Keratinocyte (primary cell): ENCODE data around the gene TIPARP. TPM values are rescaled to one million over a fixed set of nuclear protein-coding genes. Genes with fewer than 3 reads are reported as not detected.

Experiments
- DNase-seq: peaks from one replicate; pipeline ENCODE4 v3.0.0-alpha.2; 2011; ENCODE audit warnings: low read depth, missing footprints, low spot score
- FAIRE-seq: peaks from 2 replicates; lab custom pipeline; 2011; peaks lifted over from hg19 to GRCh38; lab: Jason Lieb, UNC
- H2AFZ ChIP-seq: 2 replicates; pipeline ENCODE4 v1.6.0; 2012; ENCODE audit warnings: low read length, control low read depth, inconsistent platforms; ENCODE audit not compliant: control insufficient read depth
- H3K27ac ChIP-seq: 2 replicates; pipeline ENCODE4 v1.5.1; 2011; ENCODE audit warnings: low read length; ENCODE audit not compliant: control insufficient read depth, insufficient read depth
- H3K27me3 ChIP-seq: 3 replicates; pipeline ENCODE4 v1.6.0; 2011; ENCODE audit warnings: low read length; ENCODE audit not compliant: control insufficient read depth, insufficient read depth; ENCODE audit errors: extremely low read depth
- H3K36me3 ChIP-seq, 2 experiments: 2 replicates in 1 of 2; 3 replicates in 1 of 2; pipeline ENCODE4 v1.5.1; 2011; ENCODE audit warnings: low read length in 2 of 2, mild to moderate bottlenecking in 1 of 2; ENCODE audit not compliant: control insufficient read depth in 2 of 2, insufficient read depth in 2 of 2; ENCODE audit errors: extremely low read depth in 1 of 2
- H3K4me1 ChIP-seq: 3 replicates; pipeline ENCODE4 v1.5.1; 2011; ENCODE audit warnings: low read length; ENCODE audit not compliant: control insufficient read depth, insufficient read depth; ENCODE audit errors: extremely low read depth
- H3K4me2 ChIP-seq: 3 replicates; pipeline ENCODE4 v1.6.0; 2011; ENCODE audit warnings: low read depth, low read length; ENCODE audit not compliant: control insufficient read depth, insufficient read depth; ENCODE audit errors: extremely low read depth
- H3K4me3 ChIP-seq, 3 experiments: fragments of 200-600 bp in 1 of 3; sonication (generic) in 1 of 3; 2 replicates in 2 of 3; 3 replicates in 1 of 3; pipeline ENCODE4 v1.5.1; 2011 to 2016; ENCODE audit warnings: low read length in 3 of 3, mild to moderate bottlenecking in 3 of 3, control low read depth in 2 of 3, inconsistent platforms in 1 of 3, low read depth in 1 of 3, mixed read lengths in 1 of 3, mixed run types in 1 of 3, moderate library complexity in 1 of 3; ENCODE audit not compliant: control insufficient read depth in 2 of 3, insufficient read depth in 2 of 3; ENCODE audit errors: extremely low read depth in 1 of 3
- H3K79me2 ChIP-seq: 2 replicates; pipeline ENCODE4 v1.6.0; 2012; ENCODE audit warnings: low read length; ENCODE audit not compliant: control insufficient read depth, insufficient read depth
- H3K9ac ChIP-seq: 3 replicates; pipeline ENCODE4 v1.6.0; 2011; ENCODE audit warnings: low read length; ENCODE audit not compliant: control insufficient read depth, insufficient read depth; ENCODE audit errors: extremely low read depth
- H3K9me1 ChIP-seq: 3 replicates; pipeline ENCODE4 v1.6.0; 2011; ENCODE audit warnings: low read length; ENCODE audit not compliant: control insufficient read depth, insufficient read depth; ENCODE audit errors: extremely low read depth
- H3K9me3 ChIP-seq: 2 replicates; pipeline ENCODE4 v1.5.1; 2012; ENCODE audit warnings: low read depth, low read length; ENCODE audit not compliant: control insufficient read depth
- H4K20me1 ChIP-seq: 3 replicates; pipeline ENCODE4 v1.6.0; 2011; ENCODE audit warnings: low read length; ENCODE audit not compliant: control insufficient read depth, insufficient read depth; ENCODE audit errors: extremely low read depth
- EZH2 ChIP-seq: IDR thresholded peaks from one replicate; pipeline ENCODE4 v1.6.1; 2012; ENCODE audit warnings: inconsistent platforms, mild to moderate bottlenecking, low read length, moderate library complexity
- dilution Hi-C: fragments of 300-500 bp; cut with MboI; formaldehyde crosslinking; loops from one replicate; pipeline ENCODE4 v1.7.0; 2020; ENCODE audit warnings: low sequenced_read_pairs; ENCODE audit not compliant: extremely low pct_ligation_motif_present
- polyA plus RNA-seq, 5 experiments: library from polyadenylated mRNA; depleted of rRNA in 3 of 5; stranded (reverse) in 3 of 5; stranded (forward) in 1 of 5; unstranded in 1 of 5; fragments of >200 nt; gene quantifications; 1 replicate in 1 of 5; 2 replicates in 3 of 5; 3 replicates in 1 of 5; pipeline versions ENCODE4 v1.2.1 to v1.2.3, GENCODE V29; 2011 to 2012; ENCODE audit warnings: missing spikeins in 2 of 5, low read depth in 1 of 5, low replicate concordance in 1 of 5
- TF ChIP-seq, protein P1 (sequence below), 3 experiments: IDR thresholded peaks in 1 of 3; conservative IDR thresholded peaks in 1 of 3; optimal IDR thresholded peaks in 1 of 3; 2 replicates in 2 of 3; 3 replicates in 1 of 3; pipeline versions ENCODE3 to v1.5.1; 2011; ENCODE audit warnings: low read length in 3 of 3, mild to moderate bottlenecking in 3 of 3, moderate library complexity in 2 of 3, control low read depth in 1 of 3, inconsistent platforms in 1 of 3; ENCODE audit not compliant: insufficient read depth in 2 of 3; ENCODE audit errors: extremely low read depth in 1 of 3

TIPARP gene
- polyA plus RNA-seq, 1 donor (not counting 4 experiments of a cell fraction or from before 2014, with no cell fraction given): 62.0 TPM

DNA sequence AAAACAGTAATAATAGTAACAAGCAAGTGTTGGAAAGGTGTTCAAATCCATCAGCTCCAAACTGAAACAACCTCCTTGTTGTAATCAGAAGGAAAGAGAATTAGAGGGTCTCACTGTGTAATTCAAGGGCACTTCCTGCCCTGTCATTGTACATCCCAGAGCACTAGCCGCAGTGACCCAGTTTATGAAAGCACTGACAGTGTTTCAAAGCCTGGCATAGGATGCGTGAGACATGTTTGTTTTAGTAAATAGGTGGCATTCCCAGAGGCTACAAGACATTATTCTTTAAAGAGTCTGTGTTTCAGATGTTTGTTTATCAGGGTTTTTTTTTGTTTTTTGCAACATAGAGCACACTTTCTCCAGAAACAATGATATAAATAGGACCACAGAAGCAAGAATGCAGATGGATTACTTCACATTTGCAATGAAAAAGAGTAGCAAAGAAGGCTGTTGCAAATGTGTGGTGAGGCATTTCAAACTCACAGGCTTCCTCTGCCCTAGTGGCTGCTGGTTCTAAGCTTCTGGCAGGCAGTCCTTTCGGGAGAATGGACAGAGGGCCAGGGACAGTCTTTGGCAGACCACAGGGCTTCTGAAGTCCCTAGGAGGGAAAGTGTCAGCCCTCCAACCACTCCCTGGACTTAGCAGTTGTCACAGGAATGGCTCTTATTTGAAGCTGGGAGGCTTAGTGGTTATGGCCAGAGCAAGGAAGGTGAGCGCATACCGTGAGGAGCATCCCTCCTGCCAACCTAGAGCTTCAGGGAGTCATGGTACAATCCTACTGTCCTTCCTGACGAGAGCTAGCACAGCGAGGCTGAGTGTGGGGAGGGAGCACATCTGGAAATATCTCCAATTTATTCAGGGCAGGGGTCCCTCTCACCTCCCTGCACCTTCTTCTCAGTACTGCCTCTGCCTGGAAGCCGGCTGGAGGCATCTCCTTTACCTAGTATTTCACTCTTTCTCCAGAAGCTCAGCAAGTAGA, 31.4 kb upstream of the TIPARP start:
- Histone ChIP-seq H3K9me1 (no peaks in the 10 kb centered on the region), H3K4me1 (no peaks in the 10 kb centered on the region), H3K27me3 (no peaks in the 10 kb centered on the region), H3K79me2 (no peaks in the 10 kb centered on the region), H2AFZ (no peak overlapping the region), H3K27ac (no peak overlapping the region), H3K9me3 (no peaks in the 10 kb centered on the region), H3K36me3 (no peaks in the 10 kb centered on the region), H3K4me3 (no peak overlapping the region), H3K4me2 (no peak overlapping the region), H3K9ac (no peak overlapping the region), H4K20me1 (no peaks in the 10 kb centered on the region)
- TF ChIP-seq, protein P1, sequence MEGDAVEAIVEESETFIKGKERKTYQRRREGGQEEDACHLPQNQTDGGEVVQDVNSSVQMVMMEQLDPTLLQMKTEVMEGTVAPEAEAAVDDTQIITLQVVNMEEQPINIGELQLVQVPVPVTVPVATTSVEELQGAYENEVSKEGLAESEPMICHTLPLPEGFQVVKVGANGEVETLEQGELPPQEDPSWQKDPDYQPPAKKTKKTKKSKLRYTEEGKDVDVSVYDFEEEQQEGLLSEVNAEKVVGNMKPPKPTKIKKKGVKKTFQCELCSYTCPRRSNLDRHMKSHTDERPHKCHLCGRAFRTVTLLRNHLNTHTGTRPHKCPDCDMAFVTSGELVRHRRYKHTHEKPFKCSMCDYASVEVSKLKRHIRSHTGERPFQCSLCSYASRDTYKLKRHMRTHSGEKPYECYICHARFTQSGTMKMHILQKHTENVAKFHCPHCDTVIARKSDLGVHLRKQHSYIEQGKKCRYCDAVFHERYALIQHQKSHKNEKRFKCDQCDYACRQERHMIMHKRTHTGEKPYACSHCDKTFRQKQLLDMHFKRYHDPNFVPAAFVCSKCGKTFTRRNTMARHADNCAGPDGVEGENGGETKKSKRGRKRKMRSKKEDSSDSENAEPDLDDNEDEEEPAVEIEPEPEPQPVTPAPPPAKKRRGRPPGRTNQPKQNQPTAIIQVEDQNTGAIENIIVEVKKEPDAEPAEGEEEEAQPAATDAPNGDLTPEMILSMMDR (optimal IDR thresholded peaks at IDR 0.05 in 1 of 3, IDR thresholded peaks at IDR 0.05 in 1 of 3, conservative IDR thresholded peaks at IDR 0.05 in 1 of 3; ENCODE audit: extremely low read depth in 1 of 3, insufficient read depth in 2 of 3, low read length in 3 of 3): no peak
- TF ChIP-seq EZH2: no peak
- dilution Hi-C loops: no loop called here
- no peak for DNase-seq
- no peak for FAIRE-seq

DNA sequence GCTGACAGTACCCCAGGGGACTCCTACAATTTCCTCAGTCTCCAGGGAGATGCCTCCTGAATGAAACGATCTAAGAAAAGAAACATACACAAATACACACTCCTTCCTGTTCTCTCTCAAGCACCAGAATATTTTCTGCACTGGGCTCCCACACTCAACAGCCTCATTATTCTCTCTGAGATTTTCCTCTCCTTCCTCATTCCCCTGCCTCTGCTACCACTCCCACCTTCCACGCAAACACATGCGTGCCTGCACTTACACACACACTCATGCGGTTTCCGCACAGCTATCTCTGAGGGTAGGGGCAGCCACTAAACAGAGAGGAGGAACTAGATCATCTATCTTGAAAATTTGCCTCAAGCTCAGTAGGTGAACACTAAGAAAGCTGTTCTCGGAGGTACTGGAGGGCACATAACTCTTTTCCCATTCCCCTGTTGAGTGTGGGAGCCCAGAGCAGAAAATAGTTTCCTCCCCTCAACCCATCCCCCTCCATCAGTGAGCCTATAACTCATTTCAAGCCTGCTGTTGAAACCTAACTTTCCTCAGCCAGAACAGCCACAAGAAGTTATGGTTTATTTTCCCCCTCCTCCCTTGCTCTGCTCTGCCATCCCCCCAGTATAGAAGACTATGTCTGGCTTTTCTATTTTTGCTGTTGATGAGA, 30.5 kb upstream of the TIPARP start:
- H3K27ac ChIP-seq: no peak overlapping the region
- dilution Hi-C loops: no loop called here
- FAIRE-seq (no peak), DNase-seq (no peak)
- H3K27me3 ChIP-seq: no peaks in the 10 kb centered on the region
- H3K9ac ChIP-seq: no peak overlapping the region
- no peaks in the 10 kb centered on the region for H3K36me3 ChIP-seq
- H3K79me2 ChIP-seq: no peaks in the 10 kb centered on the region
- H3K9me3 ChIP-seq: no peaks in the 10 kb centered on the region
- H4K20me1 ChIP-seq: no peaks in the 10 kb centered on the region
- H3K4me2 ChIP-seq: no peak overlapping the region
- H3K9me1 ChIP-seq: no peaks in the 10 kb centered on the region
- no peak overlapping the region for H3K4me3 ChIP-seq
- H2AFZ ChIP-seq: no peak overlapping the region
- no peaks in the 10 kb centered on the region for H3K4me1 ChIP-seq
- no peak for TF ChIP-seq EZH2
- TF ChIP-seq, protein P1 (optimal IDR thresholded peaks at IDR 0.05 in 1 of 3, IDR thresholded peaks at IDR 0.05 in 1 of 3, conservative IDR thresholded peaks at IDR 0.05 in 1 of 3; ENCODE audit: extremely low read depth in 1 of 3, insufficient read depth in 2 of 3, low read length in 3 of 3): no peak
